Gastrocnemius medialis (tissue), 4 donors: ENCODE data around the gene VCAN.

Experiments used
- POLR2A ChIP-seq, 2 donors: fragments of 450-650 bp; IDR thresholded peaks; one replicate each; pipeline ENCODE4 v1.6.1; 2017; ENCODE audit warnings: antibody characterized with exemption in 2 of 2, mild to moderate bottlenecking in 2 of 2, moderate library complexity in 2 of 2
- TF ChIP-seq, protein P1 (sequence below), 5 experiments: fragments of 450-650 bp in 3 of 5; fragments of 200-600 bp in 2 of 5; sonication (generic) in 2 of 5; IDR thresholded peaks in 4 of 5; conservative IDR thresholded peaks in 1 of 5; 1 replicate in 4 of 5; 2 replicates in 1 of 5; pipeline ENCODE4 v1.5.1; 2016 to 2019; ENCODE audit warnings: antibody characterized with exemption in 5 of 5, mild to moderate bottlenecking in 3 of 5, moderate library complexity in 3 of 5

DNA sequence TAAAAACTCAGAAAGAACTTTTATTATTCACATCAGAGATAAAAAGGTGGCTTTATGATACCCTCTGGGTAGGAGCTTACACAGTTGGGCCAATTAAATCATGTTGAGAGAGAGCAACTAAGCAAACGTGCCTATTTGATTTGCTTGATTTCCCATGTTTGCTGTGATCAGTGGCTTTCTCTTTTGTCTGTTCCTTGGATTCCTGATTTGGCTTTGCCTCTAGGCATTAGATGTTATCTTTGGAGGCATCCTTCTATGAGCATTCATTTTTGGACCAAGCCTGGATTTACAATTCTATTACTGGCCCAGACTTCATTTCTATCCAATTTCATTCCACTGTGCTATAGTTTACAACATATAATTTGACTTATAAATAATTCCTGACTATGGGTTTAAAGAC is 35.9 kb downstream of the VCAN start:
- TF ChIP-seq, protein P1, sequence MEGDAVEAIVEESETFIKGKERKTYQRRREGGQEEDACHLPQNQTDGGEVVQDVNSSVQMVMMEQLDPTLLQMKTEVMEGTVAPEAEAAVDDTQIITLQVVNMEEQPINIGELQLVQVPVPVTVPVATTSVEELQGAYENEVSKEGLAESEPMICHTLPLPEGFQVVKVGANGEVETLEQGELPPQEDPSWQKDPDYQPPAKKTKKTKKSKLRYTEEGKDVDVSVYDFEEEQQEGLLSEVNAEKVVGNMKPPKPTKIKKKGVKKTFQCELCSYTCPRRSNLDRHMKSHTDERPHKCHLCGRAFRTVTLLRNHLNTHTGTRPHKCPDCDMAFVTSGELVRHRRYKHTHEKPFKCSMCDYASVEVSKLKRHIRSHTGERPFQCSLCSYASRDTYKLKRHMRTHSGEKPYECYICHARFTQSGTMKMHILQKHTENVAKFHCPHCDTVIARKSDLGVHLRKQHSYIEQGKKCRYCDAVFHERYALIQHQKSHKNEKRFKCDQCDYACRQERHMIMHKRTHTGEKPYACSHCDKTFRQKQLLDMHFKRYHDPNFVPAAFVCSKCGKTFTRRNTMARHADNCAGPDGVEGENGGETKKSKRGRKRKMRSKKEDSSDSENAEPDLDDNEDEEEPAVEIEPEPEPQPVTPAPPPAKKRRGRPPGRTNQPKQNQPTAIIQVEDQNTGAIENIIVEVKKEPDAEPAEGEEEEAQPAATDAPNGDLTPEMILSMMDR (IDR thresholded peaks at IDR 0.05 in 4 of 5, conservative IDR thresholded peaks at IDR 0.05 in 1 of 5) = no peak
- TF ChIP-seq POLR2A (IDR thresholded peaks at IDR 0.05) = no peak
